ENCODE data around the gene CDRT4.

The CDRT4 gene

DNA sequence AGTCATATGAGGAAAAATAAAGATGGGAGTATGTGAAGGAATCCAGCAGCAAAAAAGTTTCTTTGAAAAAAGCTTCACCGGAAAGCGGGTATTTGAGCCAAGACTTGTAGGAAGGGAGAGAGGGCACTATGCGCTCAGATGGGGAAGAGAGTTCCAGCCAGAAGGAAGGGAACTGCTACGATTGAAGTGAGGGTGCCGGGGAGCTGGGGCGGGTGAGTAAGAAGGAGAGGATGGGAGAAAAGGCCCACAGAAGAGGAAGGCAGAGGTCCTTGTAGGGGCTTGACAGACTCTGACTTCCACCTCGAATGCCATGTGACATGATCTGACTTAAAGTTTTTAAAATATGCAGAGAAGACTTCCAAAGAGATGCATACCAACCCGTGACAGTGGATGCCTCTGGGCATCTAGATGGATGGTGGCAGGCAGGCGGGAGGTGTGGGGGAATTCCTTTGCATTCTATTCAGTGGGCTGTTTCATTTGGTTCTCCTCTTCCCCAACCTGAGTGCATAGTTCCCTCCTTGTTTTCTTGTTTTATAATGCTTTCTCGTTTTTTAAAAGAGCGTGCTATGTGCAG, 44.9 kb downstream of the CDRT4 start:
- DNase-seq, result no peak

DNA sequence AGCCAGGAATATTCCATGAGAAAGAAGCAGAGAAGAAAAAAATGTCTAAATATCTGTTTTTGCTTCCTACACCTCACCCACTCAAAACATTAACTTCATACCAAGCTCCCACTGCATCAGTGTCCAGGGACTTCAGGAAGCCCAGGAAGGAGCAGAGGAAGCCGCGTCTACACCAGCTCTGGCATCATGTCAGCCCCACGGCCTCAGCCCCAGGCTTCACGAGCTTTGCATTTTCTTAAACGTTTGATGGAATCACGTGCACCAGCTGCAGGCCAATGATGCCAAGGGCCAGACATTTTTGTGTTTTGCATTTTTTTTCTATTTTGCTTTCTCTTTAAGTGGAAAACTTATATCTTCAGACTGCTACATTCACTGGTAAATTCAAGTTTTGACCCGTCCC, 48.6 kb downstream of the CDRT4 start:
- DNase-seq, result no peak

DNA sequence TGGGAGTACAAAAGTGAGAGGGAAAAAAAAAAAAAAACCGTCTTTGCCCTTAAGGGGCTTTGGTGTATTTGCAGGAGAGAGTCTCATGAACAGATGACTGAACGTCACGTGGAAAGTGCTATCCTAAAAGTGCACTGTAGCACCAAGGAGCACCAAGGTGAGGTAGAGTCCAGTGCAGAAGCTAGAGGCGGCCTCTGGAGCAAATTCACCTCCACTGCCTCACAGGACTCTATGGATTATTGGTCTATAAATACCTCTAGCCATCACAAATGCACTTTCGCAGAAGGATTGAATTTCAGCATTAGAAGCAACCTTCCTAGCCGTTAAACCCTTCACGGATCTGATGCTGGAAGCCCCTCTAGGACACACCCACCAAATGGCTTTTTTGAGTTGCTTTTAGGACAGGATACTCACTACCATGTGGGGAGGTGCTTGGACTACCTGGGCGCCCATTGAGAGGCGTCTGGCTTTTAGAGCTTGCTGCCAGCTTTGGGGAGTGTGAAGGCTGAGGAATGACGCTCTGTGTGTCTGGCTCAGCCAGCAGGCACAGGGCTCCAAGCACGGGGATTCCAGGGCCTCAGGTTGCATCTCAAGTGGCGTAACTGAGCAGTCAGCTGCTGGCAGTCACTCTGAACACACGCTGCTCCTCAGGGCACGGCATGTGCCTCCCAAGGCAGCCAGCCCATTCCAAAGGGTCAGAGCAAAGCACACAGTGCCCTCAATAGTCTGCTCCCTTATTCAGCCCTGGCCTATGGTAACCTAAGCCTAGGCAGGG, 52.7 kb downstream of the CDRT4 start:
- DNase-seq, result no peak

DNA sequence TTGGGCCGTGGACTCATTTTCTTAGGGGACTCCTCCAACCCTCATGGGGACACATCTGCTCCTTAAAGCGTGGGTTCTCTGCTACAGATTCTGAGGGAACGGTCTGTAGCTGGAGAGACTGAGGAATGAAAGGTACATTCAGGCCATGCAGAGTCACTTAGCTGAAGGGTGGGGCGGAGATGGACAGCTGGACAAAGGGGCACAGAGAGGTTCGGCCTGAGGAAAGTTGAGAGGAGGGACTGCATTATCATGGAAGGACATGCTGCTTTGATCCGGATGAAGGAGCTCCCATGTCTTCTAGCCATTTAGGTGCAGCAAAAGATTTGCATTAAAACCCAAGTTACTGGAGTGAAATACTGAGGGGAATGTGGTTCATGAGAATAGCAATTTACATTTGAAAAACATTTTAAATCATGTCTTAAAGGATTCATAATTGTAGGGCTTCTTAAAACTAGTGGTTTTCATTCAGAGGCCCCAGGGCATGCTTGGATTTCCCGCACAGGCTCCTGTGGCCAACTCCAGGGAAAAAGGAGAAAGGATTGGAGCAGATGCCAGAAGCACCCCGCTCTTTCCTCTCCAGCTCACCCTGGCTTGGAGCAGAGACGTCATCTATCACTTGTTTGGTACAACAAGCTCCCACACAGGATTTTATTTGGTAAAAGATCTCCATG, 54.2 kb downstream of the CDRT4 start:
- no peak for DNase-seq

DNA sequence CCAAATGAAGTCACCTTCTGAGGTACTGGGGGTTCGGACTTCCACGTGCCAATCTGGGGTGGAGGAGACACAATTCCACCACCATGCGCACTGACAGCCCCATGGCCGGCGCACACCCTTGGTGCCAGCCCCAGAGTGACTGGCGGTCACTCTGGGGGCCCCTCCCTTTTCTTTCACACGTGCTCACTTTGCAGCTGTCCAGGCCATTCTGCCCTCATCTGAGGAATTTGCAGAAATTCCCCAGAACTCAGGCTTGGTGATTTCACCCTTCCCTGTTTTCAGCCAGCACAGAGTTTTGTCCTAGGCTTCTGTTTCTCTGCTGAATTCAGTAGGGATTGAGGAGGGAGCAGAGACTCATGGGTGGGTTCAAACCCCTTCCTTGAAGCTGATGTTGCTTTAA, 54.8 kb downstream of the CDRT4 start:
- DNase-seq, result no peak

DNA sequence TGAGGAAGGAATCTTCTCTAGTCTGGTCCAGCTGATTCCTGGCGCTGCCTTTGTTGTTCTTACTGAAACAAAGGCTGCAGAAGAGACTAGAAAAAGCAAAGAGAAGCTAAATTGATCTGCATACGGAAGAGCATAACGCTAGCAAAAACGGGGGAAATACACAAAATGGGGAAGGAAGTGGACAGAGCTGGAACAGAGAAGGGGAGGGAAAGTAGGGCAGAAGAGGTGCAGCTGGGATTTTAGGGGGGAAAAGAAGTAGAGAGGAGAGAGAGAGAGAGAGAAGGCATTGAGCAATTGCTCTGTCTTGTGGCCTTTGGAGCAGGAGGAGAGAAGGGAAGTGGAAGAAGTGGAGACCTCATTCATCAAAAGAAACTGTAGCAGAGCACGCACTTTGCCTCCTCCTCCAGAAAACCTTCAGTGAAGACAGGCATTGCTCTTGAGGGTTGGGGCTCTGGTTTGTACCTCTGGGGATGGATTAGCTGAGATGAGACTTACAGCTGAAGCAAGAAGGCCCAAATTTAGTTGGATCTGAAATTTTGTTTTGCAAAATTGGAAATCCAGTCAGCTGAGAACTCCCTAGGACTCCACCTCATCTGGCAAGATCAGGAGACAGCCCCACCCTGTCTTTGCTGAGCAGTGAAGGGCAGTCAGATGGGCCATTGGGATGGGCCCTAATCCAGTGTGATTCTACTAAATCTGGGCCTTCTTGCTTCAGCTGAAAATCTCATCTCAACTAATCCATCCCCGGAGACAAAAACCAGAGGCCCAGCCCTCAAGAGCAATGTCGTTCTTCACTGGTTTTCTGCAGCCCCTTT, 55.8 kb downstream of the CDRT4 start:
- DNase-seq, result no peak

DNA sequence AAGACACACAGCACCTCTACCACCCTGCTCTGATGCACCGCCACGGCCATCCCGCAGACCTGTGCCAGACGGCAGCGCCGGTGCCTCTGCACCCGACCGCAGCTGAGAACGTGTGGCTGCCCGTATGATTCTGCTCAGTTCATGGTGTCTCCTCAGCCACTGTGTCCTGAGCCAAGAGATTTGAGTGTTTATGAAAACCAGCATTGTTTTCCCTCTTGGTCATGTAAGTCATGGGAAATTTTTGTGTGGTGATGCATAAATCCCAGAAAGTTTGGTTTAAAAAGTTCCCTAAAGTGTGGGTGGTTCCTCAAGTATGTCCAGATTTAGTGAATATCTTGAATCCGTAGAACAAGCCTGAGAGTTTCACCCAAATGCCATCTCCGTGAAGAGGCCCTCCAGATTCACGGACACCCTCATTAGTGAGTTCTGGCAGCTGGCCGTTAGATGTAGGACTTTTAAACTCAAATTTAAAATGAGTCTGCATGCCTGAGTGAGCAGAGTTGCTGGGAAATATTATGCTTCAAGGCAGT, 57.6 kb downstream of the CDRT4 start:
- no peak for DNase-seq

DNA sequence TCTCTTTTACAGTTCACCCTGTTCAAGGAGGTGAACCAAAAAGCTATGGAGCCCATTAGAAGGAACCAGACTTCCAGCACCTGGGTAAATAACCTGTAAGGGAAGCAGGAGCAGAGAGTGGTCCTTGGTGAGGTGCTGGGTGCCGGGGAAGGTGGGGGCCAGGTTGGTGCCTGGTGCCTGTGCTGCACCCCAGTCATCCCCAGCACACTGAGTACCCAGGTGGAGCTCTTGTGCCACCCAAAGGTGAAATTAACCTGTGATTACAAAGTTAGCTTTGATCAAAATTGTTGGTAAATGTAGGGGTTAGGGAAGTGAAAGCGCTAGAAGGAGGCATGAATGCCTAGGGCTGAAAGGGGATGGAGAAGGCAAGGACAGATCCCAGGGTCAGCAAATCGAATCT, 58.6 kb downstream of the CDRT4 start:
- DNase-seq, result no peak

DNA sequence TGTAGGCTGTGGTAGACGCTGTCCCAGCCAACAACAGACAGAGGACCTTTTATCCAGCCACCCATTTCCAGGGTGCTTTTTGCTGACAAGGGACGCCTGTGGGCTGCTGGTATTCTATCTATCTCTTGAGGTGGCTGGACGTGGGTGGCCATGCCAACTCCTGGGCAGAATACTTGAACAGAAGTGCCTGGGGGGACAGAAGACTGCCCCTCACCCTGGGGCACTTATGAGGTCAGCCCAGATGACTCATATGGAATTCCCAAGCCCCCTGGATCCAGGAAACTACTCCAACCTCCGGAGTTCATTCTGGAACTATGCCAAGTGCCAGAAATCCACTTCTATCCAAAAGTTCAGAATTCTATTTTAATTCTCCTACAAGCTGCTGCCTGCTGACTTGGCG, 61.3 kb downstream of the CDRT4 start:
- DNase-seq, result no peak

DNA sequence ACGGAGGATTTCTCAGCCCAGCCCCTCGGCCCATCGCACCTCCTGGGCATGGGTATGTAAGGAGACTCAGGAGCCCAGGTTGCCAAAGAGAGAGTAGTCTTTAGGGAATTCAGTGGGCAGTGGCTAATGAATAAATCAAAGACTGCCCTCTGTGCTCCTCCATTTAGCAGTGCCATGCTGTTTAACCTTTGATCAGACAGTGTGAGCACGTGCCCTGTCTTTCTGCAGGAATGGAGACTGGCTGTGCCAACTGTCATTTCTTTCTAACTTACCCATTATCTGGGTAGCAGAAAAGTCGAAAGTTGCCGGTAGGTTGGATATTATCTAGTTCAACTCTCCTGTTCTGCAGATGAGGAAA, 62.4 kb downstream of the CDRT4 start:
- no peak for DNase-seq

DNA sequence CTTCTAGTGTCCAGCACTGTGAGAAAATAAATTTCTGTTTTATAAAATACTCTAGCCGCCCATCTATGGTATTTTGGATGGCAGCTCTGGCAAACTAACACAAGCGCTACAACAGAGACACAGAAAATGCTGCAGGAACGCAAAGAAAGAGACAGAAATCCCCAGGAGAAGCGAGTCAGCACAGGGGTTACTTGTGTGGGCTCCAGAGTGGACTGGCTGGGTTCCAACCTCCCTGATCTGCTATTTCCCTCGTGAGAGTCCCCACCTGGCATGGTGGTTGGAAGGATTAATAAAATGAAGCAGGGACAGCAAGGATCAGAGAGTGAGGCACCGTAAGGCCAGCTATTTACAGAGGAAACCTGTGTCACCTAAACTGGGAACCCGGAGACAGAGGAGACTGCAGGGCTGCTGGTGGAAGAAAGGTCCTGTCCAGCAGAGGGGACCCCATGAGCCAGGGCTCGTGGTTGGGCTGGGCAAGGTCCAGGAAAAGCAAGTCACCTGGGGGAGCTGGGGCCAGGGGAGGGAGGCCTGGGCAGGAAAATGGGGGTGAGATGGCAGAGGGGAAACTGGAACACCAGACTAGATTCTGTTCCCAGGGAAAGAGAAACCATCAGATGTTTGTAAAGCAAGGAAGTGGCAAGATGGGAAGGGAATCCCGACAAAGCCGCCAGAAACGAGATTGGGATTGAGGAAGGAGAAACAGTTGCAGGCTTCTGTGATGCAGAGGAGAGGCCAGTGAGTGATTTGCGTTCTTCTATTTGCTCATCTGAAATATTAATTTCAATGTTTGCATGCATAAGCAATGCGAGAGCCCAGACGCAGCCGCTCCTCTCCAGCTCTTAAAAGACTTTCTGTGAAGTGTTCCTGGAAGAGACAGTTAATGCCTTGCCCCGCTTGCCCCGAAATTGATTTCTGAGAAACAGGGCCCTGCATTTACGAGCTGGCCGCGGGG, 63.0 kb downstream of the CDRT4 start:
- DNase-seq, result no peak

DNA sequence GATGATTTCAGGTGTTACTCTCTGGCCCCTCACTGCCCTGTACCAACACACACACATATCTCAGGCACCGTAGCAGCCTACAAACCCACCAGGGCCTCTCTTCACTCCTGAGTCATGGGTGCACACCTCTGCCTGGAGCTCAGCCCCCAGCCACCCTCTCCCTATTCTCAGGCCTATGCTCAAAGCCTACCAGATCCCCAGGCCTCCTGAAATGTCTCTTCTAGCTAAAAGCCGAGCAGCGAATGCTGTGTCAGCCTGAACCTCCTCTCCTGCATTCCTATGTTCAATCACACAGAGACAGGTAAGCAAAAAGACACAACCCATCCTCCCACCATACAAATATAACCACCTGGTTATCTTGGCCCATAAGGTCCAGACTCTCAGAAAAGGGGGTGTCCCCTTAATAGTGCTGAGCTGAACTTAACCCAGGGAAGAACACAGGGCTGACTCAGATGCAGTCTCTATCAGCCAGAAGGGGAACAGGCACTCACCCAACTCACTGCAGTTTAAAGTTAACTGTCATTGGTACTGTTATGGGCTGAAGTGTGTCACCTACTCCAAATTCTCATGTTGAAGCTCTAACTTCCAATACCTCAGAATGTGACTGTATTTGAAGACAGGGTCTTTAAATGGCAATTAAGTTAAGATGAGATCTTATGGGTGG, 64.0 kb downstream of the CDRT4 start:
- no peak for DNase-seq

DNA sequence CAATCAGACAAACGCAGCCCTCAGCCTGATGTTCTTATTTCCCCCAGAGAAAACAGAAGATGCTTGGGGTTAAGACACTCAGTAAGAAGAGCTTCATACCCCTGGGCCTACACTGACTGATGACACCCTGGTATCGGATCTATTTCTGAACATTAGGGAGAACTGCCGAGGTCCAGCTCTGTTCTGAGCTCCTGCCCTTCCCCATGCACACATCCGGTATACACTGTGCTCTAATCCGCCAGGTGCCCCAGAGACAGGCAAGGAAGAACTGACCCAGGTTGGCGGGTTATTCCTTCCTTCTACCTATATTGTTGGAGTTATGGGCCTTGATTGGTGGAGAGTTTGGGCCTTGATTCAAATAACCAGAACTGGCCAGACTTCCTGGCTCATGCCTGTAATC, 68.0 kb downstream of the CDRT4 start:
- no peak for DNase-seq

DNA sequence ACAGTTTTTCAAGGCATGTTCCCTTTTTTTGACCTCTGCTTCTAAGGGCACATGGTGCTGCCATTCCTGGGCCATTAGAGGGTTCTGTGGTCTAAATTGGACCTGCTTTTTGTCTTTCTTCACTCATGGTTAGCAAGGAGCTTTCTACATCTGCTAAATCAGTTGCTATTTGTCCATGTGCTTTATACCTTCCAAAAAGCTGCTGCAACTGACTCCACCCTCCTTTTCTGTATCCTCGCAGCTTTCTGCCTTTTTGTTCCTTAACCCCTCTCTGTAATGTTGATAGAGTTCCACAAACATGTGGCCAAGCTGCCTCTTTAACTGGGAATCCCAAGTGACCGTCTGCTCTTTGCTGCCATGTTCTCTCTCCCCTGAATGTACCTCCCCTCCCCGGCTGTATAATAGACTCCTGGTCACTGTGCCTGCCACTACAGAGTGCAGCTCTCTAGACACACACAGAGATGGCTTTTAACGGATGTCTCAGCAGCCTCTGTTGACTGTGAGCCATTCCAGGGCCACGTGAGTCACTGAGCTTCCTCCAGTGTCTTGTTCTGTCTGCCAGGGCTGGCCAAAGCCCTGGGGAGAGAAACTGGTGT, 68.6 kb downstream of the CDRT4 start:
- no peak for DNase-seq

DNA sequence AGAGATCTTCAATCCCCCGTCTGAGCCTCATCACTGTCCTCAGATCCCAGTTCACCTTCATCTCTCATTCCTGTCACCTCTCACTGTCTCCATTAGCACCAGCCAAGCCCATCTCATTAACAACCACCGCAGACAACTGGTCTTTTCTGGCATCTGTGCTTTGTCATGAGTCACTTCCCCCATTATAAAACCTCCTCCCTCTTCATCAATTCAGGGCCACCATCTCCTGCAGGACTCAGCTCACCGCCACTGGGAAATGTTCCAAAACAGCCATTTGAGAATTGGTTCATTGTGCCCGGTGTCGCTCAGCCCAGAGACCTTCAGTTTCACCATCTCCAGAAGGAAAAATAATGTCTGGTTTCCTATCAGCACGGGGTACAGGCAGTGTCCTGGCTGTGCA, 69.1 kb downstream of the CDRT4 start:
- no peak for DNase-seq

DNA sequence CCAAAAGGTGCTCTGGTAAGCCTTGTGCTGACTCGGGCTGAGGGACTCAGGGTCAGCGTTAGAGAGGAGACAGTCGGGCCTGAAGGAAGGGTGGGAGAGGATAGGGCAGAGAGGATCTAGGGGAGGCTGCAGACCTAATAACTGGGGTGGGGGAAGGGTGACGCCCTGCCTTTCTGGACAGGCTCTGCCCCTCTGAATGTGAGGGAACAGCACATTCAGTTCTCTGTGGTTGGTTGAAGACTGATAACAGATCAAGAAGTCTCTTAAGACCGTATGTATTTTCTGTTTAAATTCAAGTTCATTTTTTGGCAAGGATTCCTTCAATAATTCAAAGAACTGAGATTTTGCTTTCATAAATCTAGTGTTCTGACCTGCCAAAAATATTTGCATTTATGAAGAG, 69.8 kb downstream of the CDRT4 start:
- DNase-seq, result no peak

DNA sequence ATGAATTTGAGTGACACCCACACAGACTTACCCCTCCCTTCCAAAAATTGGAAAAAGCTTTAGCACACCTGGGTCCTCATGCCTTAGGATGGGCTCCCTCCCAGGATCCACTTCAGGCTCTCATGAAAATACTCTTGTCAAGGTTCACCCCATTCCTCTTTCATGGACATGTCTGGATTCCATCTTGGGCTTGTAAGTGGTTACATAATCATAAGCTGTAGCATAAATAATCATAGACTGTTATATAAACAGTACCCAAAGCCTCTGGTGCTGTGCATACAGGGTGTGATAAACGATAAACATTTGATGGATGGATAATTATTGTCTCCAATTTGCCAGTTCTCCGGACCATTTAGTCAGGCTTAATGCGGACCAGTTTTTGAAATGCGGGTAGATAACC, 72.3 kb downstream of the CDRT4 start:
- DNase-seq, result no peak

DNA sequence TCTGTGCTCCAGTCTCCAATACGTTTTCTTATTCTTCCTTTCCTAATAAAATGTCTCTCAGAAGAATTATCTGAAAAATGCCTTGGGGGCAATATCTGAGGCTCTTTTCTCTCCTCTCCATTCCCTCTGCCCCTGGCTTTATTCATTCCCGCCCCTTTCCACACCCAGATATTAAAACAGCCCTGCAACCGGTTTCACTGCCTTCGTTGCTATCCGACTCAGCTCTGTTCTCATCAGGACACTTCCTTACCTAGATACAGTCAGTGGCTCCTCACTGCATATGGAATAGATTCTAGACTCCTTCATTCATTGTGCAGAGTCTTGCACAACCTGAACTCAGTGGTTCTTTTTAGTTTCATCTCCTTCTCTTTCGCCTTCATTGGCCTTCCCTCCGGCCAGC, 74.0 kb downstream of the CDRT4 start:
- no peak for DNase-seq

DNA sequence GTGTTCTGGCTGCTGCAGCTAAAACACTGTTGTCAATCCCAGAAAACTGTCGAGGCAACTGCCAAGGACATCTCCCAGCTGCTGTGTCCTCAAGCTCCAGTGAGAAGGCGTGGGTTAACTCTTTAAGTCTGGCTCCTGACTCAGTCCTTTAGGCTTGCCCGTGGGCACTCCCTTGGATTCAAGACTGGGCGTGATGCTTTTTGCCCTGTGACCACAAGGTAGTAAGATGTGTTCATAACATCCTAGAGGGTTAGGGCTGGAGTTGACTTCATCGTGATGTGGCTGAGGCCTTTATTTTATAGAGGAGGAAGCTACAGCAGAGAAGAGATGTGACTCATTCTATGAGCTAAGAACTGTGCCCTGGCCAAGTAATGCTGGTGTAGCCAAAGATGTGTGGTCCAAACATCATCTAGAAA, 75.1 kb downstream of the CDRT4 start:
- no peak for DNase-seq

DNA sequence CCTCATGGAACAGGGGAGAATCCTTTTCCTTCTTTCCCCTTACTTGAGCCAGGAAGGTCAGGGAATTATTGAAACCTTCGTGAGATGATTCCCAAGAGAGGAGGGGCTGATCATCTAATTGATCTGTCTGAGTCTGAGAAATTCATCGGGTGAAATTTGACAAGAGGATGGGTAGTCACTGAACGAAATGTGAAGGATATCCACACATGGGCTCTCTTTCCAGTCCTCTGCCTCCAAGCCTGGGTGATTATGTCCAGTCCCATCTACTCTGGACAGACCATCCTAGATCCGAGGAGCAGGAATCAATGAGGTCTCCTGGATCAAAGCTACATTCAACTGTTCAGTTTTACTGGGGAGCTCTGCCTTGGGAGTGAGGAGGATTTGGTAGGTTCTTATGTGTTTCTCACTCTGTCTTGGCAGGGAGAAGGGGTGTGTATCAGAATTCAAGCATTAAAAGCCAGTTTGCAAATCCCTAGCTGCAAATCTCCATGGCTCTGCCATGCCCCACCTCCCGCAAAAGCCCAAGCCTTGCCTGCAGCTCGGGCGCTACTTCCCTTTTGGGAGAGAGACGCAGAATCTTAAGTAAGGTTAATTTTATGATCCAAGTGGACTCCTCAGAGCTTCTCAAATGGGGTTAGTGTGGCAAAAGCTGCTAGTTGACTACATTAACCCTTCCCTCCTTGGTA, 78.9 kb downstream of the CDRT4 start:
- DNase-seq, result no peak

DNA sequence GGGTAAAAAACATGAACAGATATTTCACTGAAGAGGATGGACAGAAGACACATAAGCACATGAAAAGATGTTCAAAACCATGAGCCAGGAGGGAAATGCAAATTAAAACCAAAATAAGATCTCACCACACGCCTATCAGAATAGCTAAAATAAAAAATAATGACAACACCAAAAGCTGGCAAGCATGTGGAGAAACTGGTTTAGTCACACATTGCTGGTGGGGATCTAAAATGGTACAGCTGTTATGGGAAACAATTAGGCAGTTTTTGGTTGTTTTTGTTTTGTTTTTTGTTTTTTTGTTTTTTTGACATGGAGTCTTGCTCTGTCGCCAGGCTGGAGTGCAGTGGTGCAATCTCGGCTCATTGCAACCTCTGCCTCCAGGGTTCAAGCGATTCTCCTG, 81.3 kb downstream of the CDRT4 start:
- DNase-seq, result no peak
